DND-41 (cell line): Measurements from ENCODE around the gene RNF144A.

Source experiments
- CTCF ChIP-seq: IDR thresholded peaks from 2 replicates; pipeline ENCODE4 v1.5.1; 2012; ENCODE audit warnings: borderline replicate concordance, low read length, moderate library complexity, mild to moderate bottlenecking; ENCODE audit not compliant: poor library complexity, severe bottlenecking; ENCODE audit errors: extremely low read depth
- EZH2 ChIP-seq: IDR thresholded peaks from 3 replicates; pipeline ENCODE4 v1.6.1; 2012; ENCODE audit warnings: borderline replicate concordance, low read depth, mild to moderate bottlenecking, moderate library complexity, low read length, inconsistent platforms; ENCODE audit not compliant: severe bottlenecking

GRCh38 chr2:7060631-7061449 is 143.6 kb downstream of the RNF144A start:
- no peak for TF ChIP-seq CTCF
- TF ChIP-seq EZH2, result no peak
